Nephron (organoid): Measurements from ENCODE around the gene LAT.
A peak's percentile ranks its signal among the peaks of the same experiment; 100 is the strongest.

Source experiments
- H3K27ac Mint-ChIP-seq, 3 experiments: 2 replicates each; pipeline ENCODE4 v1.8.0; 2020; ENCODE audit warnings: mixed read lengths in 3 of 3, mild to moderate bottlenecking in 2 of 3, moderate library complexity in 1 of 3
- H3K27me3 Mint-ChIP-seq: 2 replicates; pipeline ENCODE4 v1.8.0; 2021; ENCODE audit warnings: low read depth, mild to moderate bottlenecking, moderate library complexity, mixed read lengths
- H3K36me3 Mint-ChIP-seq: 2 replicates; pipeline ENCODE4 v1.8.0; 2020; ENCODE audit warnings: low read depth, mixed read lengths
- H3K4me1 Mint-ChIP-seq: 2 replicates; pipeline ENCODE4 v1.8.0; 2020; ENCODE audit warnings: mixed read lengths
- H3K4me3 Mint-ChIP-seq, 3 experiments: 2 replicates each; pipeline ENCODE4 v1.8.0; 2020; ENCODE audit warnings: mild to moderate bottlenecking in 3 of 3, mixed read lengths in 3 of 3, moderate library complexity in 2 of 3
- H3K9me3 Mint-ChIP-seq: 2 replicates; pipeline ENCODE4 v1.8.0; 2020; ENCODE audit warnings: mixed read lengths
- CTCF ChIP-seq, 3 experiments: fragments of 200-600 bp; sonication (generic); IDR thresholded peaks; one replicate each; pipeline ENCODE4 v1.5.0; 2021; ENCODE audit warnings: antibody characterized with exemption in 3 of 3; ENCODE audit not compliant: unreplicated experiment in 3 of 3

Gene LAT

GRCh38 chr16:29025735-29026134, 40.9 kb downstream of the LAT start:
- Mint-ChIP-seq H3K9me3 (no peaks in the 10 kb centered on the region), H3K27ac (no peak overlapping the region), H3K27me3 (peaks cover 10% of the 10 kb centered on the region), H3K4me1 (no peaks in the 10 kb centered on the region), H3K36me3 (no peaks in the 10 kb centered on the region), H3K4me3 (no peak overlapping the region)
- TF ChIP-seq CTCF (IDR thresholded peaks at IDR 0.05; ENCODE audit: unreplicated experiment in 3 of 3) = no peak

GRCh38 chr16:29028457-29029167, 43.8 kb downstream of the LAT start:
- Mint-ChIP-seq H3K9me3 (no peaks in the 10 kb centered on the region), H3K36me3 (no peaks in the 10 kb centered on the region), H3K27me3 (peaks cover 4% of the 10 kb centered on the region), H3K27ac (peak overlapping the region in 2 of 3 experiments; percentile 30 to 37), H3K4me1 (no peaks in the 10 kb centered on the region), H3K4me3 (no peak overlapping the region)
- TF ChIP-seq CTCF (IDR thresholded peaks at IDR 0.05; ENCODE audit: unreplicated experiment in 3 of 3) = no peak

GRCh38 chr16:29029168-29029994, 44.5 kb downstream of the LAT start:
- H3K27ac Mint-ChIP-seq = peak overlapping the region in 2 of 3 experiments; percentile 30 to 37
- no peak overlapping the region for H3K4me3 Mint-ChIP-seq
- no peaks in the 10 kb centered on the region for H3K9me3 Mint-ChIP-seq
- no peaks in the 10 kb centered on the region for H3K36me3 Mint-ChIP-seq
- H3K4me1 Mint-ChIP-seq = no peaks in the 10 kb centered on the region
- no peak for TF ChIP-seq CTCF (IDR thresholded peaks at IDR 0.05; ENCODE audit: unreplicated experiment in 3 of 3)
- peaks cover 4% of the 10 kb centered on the region for H3K27me3 Mint-ChIP-seq

- H3K9me3 Mint-ChIP-seq = no peaks in the 10 kb centered on the region
- H3K27me3 Mint-ChIP-seq = peaks cover 4% of the 10 kb centered on the region
- no peaks in the 10 kb centered on the region for H3K4me1 Mint-ChIP-seq
- no peak overlapping the region for H3K27ac Mint-ChIP-seq
- no peak overlapping the region for H3K4me3 Mint-ChIP-seq
- no peaks in the 10 kb centered on the region for H3K36me3 Mint-ChIP-seq
- TF ChIP-seq CTCF (IDR thresholded peaks at IDR 0.05; ENCODE audit: unreplicated experiment in 3 of 3) = no peak
Measured at GRCh38 chr16:29030086-29030840, 45.4 kb downstream of the LAT start.
